A673 (cell line): ENCODE data around the gene ADARB2.

Experiments used
- CTCF ChIP-seq: fragments of 300-800, 200-600 bp; sonication (generic); conservative IDR thresholded peaks from 2 replicates; pipeline ENCODE4 v1.5.1; 2017; ENCODE audit warnings: low read depth, mild to moderate bottlenecking, antibody characterized with exemption, low read length, moderate library complexity, mixed read lengths
- EZH2 ChIP-seq: fragments of 200-600 bp; sonication (generic); IDR thresholded peaks from 2 replicates; pipeline ENCODE4 v1.6.1; 2017; ENCODE audit warnings: borderline replicate concordance, low read depth, mild to moderate bottlenecking, mixed read lengths, antibody characterized with exemption, low read length; ENCODE audit not compliant: poor library complexity, severe bottlenecking

DNA sequence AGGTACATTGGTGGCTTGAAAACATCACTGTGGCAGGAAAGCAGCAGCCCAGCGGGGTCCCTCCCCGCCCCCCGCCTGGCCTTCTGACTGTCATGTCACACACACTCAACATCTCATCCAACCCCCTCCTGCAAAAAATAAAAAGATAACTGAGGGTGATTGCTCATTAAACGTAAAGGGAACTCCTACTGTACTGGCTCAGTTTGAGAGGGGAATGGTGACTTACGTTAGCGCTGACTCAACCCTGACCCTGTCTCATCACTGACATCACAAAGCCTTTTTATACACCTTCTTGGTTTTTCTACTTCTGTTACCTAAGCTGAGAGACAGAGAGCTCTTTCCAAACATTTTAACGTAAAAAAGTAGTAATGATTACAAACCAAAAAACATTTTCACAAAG, 48.8 kb downstream of the ADARB2 start:
- TF ChIP-seq CTCF (no peak), EZH2 (no peak)
